ENCODE measurements around the gene KLKB1.
"Not testable (repeated sequence)": the region's sequence is repeated elsewhere in the genome, so short reads cannot be mapped to it uniquely, and the experiment has no call there.

Gene KLKB1

GRCh38 chr4:186226521-186227189 lies 652 bp upstream of the KLKB1 start:
- no peak for DNase-seq (ENCODE audit: extremely low read depth in 1 of 2, low read depth in 1 of 2)

DNA sequence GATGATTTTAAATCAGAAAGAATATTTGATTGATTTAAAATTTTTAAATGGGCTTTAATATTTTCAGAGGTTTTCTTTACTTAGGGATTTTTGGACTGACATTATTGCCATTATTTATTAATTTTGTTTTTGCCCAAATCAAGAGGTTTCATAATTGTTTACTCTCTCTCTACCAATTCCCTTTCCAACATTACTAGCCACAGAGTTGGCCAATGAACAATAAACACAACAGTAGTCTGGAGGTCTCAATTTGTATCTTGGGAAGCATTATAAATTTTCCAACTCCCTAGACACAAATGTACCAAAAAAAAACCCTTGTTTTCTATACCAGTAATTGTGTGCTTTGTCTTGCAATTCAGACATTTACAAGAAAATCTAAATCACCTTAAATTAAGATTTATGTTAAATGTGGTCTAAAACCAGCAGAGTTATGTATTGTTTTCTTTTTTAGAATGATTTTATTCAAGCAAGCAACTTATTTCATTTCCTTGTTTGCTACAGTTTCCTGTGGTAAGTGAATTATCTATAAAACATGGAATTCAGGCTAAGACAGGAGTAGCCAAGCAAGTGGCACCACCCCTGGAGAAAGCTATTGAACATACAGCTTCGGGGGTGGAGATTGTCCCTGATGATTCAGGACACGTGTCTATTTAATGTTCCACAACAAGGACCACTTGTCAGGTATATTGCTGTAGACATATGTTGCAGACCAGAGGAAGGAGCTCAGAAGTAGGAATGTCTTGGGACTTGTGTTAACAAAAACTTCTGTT lies 622 bp downstream of the KLKB1 start:
- no peak for DNase-seq (ENCODE audit: extremely low read depth in 1 of 2, low read depth in 1 of 2)

DNA sequence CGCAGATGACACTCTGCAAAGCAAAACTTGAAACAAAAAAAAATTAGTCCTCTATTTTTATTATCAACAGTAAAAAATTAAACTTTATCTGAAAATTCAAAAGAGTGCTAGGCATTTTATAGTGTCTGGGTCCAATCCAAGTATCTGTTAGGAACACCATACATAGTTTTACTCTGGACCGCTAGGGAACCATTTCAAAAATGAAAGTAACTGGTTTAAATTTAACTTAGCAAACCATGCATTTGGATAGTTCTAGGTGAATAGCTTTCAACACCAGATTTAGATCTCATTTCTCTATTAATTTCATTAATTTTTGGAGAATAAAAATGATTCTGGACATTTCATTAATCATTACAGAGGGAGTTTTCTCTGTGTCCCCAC lies 1.2 kb downstream of the KLKB1 start:
- no peak for DNase-seq (ENCODE audit: extremely low read depth in 1 of 2, low read depth in 1 of 2)

GRCh38 chr4:186234367-186234766 lies 7.1 kb downstream of the KLKB1 start:
- no peak for DNase-seq (ENCODE audit: extremely low read depth in 1 of 2, low read depth in 1 of 2)

- DNase-seq (ENCODE audit: extremely low read depth in 1 of 2, low read depth in 1 of 2), result no peak
Measured at GRCh38 chr4:186236126-186236525, 8.8 kb downstream of the KLKB1 start.

DNA sequence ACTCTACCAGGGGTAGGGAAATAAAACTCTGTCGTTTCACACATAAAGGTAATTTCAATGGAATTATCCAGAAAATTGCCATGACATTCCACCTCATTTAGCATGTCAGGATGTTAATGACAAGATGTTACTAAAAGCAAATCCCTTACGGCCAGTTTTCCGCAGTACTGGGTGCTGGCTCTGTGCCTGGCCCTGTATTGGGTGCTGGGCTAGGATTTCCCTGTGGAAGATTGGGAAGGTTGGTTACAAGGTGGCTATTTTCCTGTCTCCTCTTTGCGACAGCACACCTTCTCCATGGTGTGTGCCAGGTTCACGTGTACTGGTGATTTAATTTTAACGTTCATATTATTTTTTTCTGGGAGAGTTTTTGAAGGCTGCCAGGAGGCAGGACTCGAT lies 13.1 kb downstream of the KLKB1 start:
- DNase-seq (ENCODE audit: extremely low read depth in 1 of 2, low read depth in 1 of 2), result no peak

DNA sequence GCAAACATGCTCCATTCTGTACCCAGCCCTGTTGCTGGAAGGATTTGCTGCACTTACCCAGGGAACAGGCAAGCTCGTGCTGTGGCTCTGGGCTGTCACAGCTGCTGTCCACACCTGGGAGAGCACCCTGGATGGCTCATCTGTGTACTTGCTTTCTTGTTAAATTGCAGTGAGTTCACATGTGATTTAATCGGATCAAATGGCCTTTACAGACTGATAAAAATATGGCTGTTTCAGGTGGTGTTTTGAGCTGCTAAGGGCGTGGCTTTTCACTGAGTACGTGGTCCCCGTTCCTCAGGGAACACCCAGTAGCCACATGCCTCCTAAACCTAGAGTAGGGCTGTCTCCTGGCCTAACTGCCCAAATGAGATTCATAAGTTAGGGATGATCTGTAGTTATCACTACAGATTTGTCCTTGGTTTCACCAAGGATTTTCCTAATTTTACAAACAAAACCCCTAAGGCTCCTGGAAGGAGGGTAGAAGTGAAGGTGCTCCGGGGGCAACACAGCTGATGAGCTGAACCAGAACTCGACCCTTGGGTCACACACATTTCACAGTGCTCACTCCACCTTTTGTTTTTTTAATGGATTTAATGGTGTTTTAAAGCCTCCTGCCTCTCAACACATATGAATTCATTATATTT lies 13.7 kb downstream of the KLKB1 start:
- no peak for DNase-seq (ENCODE audit: extremely low read depth in 1 of 2, low read depth in 1 of 2)

- DNase-seq (ENCODE audit: extremely low read depth in 1 of 2, low read depth in 1 of 2), result no peak
Measured at GRCh38 chr4:186241616-186242015, 14.3 kb downstream of the KLKB1 start.

- not testable (repeated sequence) for DNase-seq (ENCODE audit: extremely low read depth in 1 of 2, low read depth in 1 of 2)
Measured at GRCh38 chr4:186242031-186242430, 14.7 kb downstream of the KLKB1 start.

- no peak for DNase-seq (ENCODE audit: extremely low read depth in 1 of 2, low read depth in 1 of 2)
Measured at GRCh38 chr4:186243331-186243730, 16.0 kb downstream of the KLKB1 start.

- no peak for DNase-seq (ENCODE audit: extremely low read depth in 1 of 2, low read depth in 1 of 2)
Measured at GRCh38 chr4:186244835-186245234, 17.5 kb downstream of the KLKB1 start.

DNA sequence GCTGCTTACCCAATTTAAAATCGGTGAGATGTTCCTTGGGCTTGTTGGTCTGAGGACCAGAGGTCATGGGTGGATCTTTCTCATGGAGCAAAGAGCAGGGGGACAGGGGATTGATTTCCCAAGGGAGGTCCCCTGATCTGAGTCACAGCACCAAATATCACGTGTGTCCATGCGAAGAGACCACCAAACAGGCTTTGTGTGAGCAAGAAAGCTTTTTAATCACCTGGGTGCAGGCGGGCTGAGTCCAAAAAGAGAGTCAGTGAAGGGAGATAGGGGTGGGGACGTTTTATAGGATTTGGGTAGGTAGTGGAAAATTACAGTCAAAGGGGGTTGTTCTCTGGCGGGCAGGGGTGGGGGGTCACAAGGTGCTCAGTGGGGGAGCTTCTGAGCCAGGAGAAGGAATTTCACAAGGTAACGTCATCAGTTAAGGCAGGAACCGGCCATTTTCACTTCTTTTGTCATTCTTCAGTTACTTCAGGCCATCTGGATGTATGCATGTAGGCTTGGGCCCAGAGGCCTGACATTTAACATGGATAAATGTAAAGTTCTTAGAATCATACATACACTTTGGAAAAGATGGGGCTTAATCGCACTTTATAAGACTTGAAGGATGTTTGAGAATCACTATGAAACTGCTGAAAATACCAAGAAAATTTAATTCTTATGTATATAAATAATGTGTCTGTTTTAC lies 19.9 kb downstream of the KLKB1 start:
- DNase-seq (ENCODE audit: extremely low read depth in 1 of 2, low read depth in 1 of 2), result not testable (repeated sequence)

DNA sequence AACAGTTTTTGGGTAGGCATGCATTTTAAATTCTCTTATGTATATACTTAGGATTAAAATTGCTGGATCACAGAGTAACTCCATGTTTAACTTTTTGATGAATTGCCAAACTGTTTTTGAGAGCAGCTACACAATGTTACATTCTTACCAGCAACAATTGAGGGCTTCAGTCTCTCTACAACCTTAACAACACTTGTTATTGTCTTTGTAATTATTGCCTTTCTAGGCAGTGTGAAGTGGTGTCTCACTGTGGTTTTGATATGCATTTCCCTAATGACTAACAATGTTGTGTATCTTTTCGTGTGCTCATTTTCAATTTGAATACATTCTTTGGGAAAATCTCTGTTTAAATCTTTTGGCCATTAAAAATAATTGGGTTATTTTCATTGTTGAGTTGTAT lies 21.3 kb downstream of the KLKB1 start:
- no peak for DNase-seq (ENCODE audit: extremely low read depth in 1 of 2, low read depth in 1 of 2)

DNA sequence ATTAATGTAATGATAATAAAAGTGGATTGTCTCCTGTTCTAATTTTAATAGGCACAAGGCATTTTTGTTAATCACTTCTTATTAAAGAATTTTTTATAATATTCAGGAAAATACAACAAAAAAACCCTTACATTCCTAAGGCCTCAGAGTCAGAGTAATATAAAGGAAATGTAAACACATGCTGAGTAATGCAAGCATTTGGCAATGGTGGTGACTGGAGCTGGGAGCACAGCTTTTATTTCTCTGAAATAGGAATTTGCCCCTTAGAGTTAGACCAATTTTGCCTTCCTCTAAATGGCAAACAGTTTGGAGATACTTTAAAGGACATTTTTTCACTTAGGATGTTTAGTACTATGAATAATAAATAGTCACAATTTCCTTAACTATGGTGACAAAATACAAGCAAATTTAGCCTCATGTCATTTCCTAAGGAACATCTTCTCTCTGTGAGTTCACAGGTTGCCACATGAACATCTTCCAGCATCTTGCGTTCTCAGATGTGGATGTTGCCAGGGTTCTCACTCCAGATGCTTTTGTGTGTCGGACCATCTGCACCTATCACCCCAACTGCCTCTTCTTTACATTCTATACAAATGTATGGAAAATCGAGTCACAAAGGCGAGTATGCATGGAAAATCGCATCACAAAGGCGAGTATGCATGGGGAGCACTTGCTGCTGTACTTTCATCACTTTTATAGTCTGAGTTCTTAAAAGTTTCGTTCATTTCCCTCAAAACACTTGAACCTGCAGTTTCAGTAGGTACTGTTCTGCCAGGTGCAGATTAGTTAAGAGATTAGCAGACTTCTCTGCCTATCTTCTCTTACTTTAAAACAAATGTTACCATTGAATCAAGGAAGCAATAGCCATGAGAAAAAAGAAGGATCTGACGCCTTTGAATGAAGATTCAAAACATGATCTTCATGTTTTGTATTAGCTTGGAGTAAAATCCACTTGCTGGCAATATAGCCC lies 22.8 kb downstream of the KLKB1 start:
- DNase-seq (ENCODE audit: extremely low read depth in 1 of 2, low read depth in 1 of 2), result no peak

DNA sequence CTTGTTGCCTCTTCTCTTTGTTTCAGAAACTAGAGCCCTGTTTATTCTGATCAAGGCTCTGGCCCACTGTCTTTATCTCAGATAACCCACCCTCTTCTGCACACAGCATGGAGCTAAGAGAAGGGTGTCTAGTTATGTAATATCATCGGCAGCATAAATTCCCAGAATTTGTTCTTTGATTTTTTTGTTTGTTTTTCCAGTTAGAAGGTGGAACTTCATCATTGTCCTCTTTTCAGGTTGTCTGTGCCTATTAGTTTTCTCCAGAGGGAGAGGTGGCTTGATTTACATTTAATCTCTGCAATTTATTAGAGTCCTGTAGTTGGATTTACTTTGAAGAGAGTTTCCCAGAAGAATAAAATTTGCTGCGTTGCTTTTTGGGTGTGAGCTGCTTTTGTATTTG lies 23.5 kb downstream of the KLKB1 start:
- no peak for DNase-seq (ENCODE audit: extremely low read depth in 1 of 2, low read depth in 1 of 2)

- DNase-seq (ENCODE audit: extremely low read depth in 1 of 2, low read depth in 1 of 2), result no peak
Measured at GRCh38 chr4:186255122-186255521, 27.8 kb downstream of the KLKB1 start.

GRCh38 chr4:186258216-186258811 lies 31.0 kb downstream of the KLKB1 start:
- DNase-seq (ENCODE audit: extremely low read depth in 1 of 2, low read depth in 1 of 2), result no peak

GRCh38 chr4:186260117-186260503 lies 32.8 kb downstream of the KLKB1 start:
- DNase-seq (ENCODE audit: extremely low read depth in 1 of 2, low read depth in 1 of 2), result no peak

GRCh38 chr4:186260504-186261448 lies 33.5 kb downstream of the KLKB1 start:
- DNase-seq (ENCODE audit: extremely low read depth in 1 of 2, low read depth in 1 of 2), result no peak
